Activated T-cell treated with anti-CD3 and anti-CD28 coated beads for 4 hours (primary cell): Measurements from ENCODE around the gene RIIAD1.
"Not testable (repeated sequence)": the region's sequence is repeated elsewhere in the genome, so short reads cannot be mapped to it uniquely, and the experiment has no call there.

Experiments
- DNase-seq: peaks from one replicate; pipeline ENCODE4 v3.0.0-alpha.2; 2020

Gene RIIAD1

GRCh38 chr1:151711044-151711800 is 10.1 kb upstream of the RIIAD1 start:
- DNase-seq, result no peak

DNA sequence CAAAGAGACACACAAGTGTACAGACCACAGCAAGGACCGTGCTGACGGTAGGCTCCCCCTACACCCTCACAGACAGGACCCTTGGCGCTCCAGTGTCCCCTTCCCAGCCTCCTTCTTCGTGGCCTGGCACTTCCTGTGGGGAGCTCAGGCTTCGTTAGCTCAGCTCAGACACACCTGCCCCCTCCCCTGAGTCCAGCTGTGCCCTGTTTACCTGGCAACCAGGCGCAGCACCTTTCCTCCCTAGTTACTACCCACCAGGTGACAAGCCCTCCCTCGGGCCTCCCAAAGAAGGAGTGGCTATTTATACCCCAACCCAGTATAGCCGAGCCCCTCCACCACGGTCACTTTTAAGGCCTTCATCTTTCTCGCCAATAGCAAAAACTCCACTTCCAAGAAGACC is 9.4 kb upstream of the RIIAD1 start:
- DNase-seq, result no peak

GRCh38 chr1:151713044-151713443 is 8.3 kb upstream of the RIIAD1 start:
- no peak for DNase-seq

- no peak for DNase-seq
Observed at GRCh38 chr1:151713874-151714273, 7.4 kb upstream of the RIIAD1 start.

DNA sequence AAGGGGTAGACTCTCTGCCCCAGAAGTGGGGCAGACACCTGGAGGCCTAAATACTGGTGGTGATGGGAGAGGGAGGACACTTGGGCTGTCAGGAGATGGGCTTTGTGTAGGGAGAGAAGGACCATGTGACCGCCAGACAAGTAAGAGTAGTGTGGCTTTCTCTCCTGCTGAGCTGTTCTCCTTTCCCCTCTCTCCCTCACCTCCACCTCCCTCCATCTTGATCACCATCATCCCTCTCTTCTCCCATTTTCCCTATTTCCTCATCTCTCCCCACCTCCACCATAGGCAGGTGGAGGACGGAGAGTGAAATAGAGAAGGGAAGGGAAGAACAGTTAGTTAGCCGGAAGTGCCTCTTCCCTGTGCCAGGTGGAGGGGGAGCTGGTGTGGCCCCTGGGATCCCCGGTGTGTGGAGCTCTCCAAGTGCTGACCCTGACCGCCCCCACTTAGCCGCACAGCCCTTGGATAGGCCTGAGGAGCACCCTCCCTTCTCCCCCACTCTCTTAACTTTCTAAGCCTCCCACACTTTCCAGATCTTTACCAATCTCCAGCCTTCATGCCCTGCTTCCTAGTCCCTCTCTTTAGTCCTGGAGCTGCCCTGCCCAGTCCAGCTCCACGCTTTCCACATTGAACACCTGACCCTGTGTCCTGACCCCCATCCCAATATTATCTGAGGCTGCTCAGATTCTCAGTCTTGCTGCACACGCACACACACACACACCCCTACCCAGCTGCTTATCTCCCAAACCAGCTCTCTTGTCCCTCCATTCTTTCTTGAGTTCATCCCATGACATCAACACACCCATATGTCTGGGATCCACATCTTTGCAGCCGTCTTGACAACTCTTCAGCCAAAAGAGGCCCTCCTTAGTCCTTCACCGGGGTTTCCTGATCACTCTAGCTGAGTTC is 6.2 kb upstream of the RIIAD1 start:
- no peak for DNase-seq

DNA sequence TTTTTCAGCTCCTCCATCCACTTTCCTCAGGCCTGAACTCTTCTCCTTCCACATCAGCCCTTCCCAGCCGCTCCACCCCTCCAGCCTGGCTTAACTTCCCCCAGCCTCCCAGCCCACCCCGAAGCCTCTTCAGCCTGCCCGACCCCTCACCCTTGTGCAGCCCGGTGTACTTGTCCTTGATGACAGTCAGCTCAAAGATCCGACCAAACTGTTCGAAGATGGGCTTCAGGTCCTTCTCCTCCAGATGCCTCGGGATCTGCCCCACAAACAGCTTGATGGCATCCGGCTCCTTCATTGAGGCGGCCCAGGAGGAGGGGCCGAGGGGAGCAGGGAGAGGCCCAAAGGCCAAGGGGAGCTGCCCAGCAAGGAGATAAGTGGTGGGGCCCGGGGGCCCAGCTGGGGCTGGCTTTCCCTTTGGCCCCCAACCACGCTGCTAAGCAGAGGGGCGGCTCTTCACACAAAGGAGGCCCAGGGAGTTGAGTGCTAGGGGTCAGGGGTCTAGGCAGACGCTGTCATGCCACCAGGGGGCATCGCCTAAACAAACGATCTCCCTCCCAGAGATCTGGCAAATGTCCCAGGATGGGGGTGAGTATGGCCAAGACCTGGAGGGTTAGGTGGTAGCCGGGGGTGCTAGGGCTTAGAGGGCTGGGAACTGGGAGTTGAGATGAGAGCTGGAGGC is 5.5 kb upstream of the RIIAD1 start:
- no peak for DNase-seq

GRCh38 chr1:151716405-151716762 is 4.9 kb upstream of the RIIAD1 start:
- DNase-seq, result no peak

- DNase-seq, result no peak
Observed at GRCh38 chr1:151716771-151717631, 4.3 kb upstream of the RIIAD1 start, which contains the start of gene CELF3. TSS of gene CELF3 (minus strand) at chr1:151716803. CDS start at chr1:151716020, 783 bp downstream.

DNA sequence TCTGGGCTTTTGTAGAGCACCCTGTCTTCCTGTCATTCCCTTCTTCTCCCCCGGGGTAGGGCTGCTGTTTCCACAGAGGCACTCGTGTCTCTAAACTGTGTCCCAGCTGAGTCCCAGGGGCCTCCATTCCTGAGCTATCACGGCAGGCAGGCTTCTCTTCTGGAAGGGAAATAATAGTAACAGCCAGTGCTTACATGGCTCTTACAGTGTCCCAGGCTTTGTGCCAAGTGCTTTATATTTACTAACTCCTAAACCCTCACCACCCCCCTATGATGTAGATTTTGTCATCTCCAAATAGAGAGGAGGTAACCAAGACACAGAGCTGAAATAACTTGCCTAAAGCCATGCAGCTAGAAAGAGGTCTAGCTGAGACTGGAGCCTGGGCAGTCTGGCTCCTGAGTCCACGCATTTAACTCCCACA is 3.3 kb upstream of the RIIAD1 start:
- no peak for DNase-seq

DNA sequence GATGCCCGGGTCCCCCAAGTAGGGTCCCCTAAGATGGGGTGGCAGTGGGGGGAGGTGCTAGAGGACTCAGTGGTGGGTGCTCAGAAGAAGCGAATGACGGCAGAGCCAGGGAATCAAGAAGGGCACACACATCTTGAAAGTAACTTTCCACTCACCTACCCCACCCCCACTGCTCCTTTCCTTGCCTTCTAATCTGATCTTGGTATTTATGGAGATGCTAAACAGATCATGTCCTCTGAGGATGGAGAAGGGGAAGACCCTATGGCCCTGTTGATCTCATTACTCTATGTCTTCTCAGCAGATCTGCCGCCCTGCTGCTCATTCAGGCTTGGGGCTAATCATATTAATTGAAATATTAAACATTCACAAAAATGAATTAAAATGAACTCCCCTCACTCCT is 2.7 kb upstream of the RIIAD1 start:
- no peak for DNase-seq

DNA sequence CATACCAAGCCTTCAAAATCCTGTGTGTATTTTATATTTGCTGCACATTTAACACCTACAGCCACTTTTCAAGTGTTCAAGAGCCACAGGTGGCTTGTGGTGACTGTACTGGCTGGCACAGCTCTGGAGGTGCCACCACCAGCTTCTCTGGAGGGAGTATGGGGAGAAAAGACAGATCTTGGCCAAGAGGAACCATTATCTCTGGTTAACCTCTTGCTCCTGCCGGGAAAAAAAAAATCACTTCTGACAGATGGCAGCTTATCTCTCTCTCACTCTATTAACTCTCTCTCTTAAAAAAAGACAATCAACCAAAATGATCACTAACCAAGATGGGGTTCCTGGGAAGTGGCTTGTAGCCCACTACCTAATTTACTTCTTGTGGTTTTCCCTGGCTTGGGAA is 1.2 kb upstream of the RIIAD1 start:
- DNase-seq, result no peak

GRCh38 chr1:151720554-151720953 is 768 bp upstream of the RIIAD1 start:
- no peak for DNase-seq

- no peak for DNase-seq
Observed at GRCh38 chr1:151721788-151722510, 627 bp downstream of the RIIAD1 start.

GRCh38 chr1:151723726-151724370 is 2.5 kb downstream of the RIIAD1 start:
- DNase-seq, result no peak

DNA sequence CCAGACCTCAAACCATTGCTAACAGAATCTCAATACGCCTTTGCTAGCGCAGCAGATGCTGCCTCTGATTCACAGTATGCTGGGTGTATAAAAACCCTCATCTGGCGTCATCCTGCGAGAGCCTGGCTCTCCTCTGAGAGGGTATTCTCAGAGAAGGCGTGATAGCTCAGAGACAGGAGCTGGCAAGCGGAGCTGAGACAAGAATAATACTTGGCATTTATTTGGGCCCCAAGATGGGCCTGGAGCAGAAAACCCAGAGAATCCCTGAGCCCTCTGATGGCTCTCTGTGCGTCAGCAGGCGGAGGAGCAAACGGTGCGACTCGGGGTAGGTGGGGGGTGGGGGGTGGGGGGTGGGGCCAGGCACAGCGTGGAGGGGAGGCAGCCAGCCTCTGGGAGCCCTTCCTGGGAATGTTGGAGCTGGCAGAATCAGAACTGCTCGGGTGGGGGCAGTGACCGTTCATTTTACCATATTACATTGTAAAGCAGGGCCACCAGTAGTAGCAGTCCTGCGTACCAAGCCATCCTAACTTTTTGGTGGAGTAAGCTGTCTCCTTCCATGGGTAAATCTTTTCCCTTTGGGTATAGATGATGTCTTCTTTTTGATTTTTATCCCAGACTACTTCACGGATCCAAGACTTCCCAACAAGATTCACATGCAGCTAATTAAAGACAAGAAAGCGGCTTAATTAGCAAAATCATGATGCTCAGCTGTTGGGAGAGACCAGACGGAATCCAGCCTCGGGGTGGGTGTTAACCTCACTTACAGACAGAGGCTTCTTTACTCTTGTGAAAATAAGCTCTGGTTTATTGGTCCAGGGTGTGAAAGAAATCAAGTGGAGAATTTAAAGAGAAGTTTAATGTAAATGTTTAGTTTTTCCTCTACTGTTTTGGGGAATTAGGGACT is 7.1 kb downstream of the RIIAD1 start:
- no peak for DNase-seq

GRCh38 chr1:151729157-151729965 is 8.0 kb downstream of the RIIAD1 start:
- DNase-seq, result no peak

DNA sequence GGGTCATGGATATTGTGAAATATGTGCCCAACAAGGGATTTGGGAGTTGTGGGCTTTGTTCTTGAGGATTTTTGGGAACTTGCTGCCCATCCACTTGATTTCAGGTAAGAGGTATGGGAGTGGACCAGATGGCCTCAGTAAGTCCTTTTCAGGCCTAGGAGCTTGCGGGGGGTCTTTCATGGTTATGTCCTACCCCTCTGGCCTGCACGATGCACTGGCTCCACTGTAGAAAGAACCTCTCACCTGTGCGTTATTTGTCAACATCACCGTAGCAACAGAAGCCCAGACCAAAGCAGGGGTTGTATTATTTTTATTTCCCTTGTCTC is 8.6 kb downstream of the RIIAD1 start:
- DNase-seq, result no peak

- no peak for DNase-seq
Observed at GRCh38 chr1:151733126-151733525, 11.8 kb downstream of the RIIAD1 start.

GRCh38 chr1:151733995-151734394 is 12.7 kb downstream of the RIIAD1 start:
- not testable (repeated sequence) for DNase-seq
